Measurements from ENCODE around the gene RTP2.
A peak's percentile ranks its signal among the peaks of the same experiment; 100 is the strongest.
"Not testable (repeated sequence)": the region's sequence is repeated elsewhere in the genome, so short reads cannot be mapped to it uniquely, and the experiment has no call there.

RTP2 gene

DNA sequence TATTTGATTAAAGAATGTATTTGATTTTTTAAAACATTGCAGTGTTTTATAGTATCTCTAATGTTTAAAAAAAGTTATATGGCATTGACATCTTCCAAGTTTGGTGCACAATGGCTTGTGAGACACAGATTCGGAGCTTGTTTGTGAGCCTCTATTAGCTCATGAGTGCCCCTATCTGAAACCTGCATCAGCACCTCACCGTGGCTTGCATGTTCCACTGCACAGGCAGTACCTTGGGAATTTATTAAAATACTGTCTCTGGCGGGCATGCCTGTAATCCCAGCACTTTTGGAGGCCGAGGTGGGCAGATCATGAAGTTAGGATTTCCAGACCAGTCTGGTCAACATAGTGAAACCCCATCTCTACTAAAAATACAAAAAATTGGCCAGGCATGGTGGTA lies 6.8 kb upstream of the RTP2 start:
- DNase-seq = peak; percentile 9

GRCh38 chr3:187708696-187709095 lies 6.3 kb upstream of the RTP2 start:
- DNase-seq = no peak

- no peak for DNase-seq
Measured at GRCh38 chr3:187706971-187707370, 4.6 kb upstream of the RTP2 start.

DNA sequence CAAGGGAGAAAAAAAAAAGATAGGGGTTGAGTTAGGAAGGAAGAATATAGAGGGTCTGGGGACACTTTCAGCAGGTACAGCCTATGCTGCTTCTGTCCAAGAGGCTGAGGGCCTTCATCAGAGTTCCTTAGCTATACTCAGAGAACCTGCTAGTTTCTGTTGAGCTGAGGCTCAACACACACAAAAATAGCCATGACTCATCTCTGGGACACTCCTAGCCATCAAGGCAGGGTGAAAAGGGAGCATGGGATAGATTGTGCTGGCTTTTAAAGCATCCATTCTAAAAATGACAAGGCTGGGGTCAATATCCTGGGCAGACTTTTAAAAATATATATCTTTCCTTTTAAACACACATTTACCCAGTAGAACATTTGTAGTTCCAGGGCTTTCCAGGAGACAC lies 2.8 kb upstream of the RTP2 start:
- DNase-seq = no peak

DNA sequence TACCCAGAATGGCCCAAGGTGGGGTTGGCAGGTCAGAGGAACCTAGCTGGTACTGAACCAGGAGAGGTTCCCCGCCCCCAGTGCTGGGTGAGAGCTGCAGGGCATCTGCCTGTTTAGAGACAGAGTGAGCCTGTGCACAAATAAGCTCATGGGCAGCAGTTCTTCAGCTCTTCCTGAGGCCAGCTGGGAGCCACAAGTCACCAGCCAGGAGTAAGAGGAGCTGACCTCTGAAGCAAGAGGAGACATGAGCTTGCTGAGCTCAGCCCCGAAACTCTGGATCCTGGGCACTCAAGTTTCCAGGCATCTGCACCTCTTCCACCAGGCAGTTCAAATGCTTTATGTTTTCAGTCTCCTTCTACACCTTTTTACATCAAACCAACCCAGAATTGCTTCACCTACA lies 2.1 kb downstream of the RTP2 start:
- no peak for DNase-seq

DNA sequence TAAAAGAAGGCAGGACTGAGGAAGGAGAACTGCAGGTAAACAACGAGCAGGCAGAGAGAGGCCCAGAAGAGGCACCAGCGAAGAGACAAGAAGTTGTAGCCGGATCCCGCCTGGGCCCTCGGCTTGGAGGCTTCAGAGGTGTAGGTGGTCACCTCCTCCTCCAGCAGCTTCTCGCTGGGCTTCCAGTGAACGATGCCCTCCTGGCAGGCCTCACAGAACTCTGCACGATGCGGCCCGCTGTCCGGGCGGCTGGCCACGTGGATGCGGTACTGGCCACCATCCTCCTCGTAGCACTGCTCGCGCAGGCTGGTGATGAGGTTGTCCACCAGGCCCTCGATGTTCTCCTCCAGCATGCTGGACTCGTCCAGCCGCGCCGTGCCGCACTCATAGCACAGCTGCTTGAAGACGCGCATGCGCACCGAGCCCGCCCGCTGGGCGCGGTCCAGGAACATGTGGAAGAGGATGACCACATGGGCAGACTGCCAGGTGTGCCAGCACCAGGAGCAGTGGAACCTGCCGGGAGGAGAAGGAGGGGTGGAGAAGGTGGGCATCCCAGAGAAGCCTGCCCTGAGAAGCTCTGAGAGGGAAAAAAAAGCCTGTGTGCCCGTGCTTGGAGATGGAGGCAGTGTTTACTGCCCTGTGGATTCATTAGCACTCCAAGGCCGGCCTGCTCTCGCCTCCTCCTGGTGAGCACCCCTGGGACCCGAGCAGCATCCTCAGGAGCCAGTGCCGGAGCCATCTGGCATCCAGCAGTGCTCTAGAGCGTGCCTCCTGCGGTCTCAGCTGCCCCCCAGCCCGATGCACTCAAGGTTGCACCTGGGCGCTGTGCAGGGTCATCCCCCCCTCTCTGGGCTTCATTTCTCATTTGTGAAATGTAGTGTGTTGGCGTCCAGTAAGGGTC lies 3.6 kb downstream of the RTP2 start:
- no peak for DNase-seq

GRCh38 chr3:187696021-187696420 lies 6.3 kb downstream of the RTP2 start:
- DNase-seq = no peak

DNA sequence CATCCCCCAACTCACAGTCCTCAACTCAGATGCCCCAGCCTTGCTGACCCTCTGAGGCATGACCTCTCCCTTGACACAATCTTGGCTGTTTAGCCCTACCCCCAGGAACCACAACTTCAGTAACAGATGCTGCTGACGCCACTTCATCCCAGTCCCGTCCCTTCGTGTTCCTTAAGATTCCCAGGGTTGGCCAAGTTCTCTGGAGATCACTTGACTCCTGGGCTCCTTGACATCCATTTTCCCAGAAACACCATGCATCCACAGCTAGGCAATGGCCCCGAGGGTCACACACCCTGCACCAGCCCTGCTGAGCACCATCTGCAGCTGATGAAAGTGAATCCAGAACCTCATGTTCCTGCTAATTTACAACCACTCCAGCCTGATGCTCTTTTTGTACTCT lies 6.9 kb downstream of the RTP2 start:
- DNase-seq = no peak

DNA sequence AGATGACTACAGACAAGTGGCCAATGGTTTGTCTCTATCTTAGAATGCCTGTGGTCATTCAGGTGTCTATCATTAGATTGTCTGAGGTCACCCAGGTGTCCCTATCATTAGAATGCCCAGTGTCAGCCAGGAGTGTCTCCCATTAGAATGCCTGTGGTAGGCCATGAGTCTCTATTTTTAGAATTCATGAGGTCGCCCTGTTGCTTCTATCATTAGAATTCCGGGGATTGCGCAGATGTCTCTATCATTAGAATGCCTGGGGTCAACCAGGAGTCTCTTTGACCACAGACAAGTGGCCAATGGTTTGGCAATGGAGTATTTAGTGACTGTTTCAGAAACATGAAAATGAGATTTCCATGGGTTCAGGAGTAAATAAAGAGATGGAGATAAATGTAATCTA lies 7.6 kb downstream of the RTP2 start:
- no peak for DNase-seq

GRCh38 chr3:187693431-187693830 lies 8.9 kb downstream of the RTP2 start:
- DNase-seq = no peak

- DNase-seq = no peak
Measured at GRCh38 chr3:187689984-187690383, 12.4 kb downstream of the RTP2 start.

DNA sequence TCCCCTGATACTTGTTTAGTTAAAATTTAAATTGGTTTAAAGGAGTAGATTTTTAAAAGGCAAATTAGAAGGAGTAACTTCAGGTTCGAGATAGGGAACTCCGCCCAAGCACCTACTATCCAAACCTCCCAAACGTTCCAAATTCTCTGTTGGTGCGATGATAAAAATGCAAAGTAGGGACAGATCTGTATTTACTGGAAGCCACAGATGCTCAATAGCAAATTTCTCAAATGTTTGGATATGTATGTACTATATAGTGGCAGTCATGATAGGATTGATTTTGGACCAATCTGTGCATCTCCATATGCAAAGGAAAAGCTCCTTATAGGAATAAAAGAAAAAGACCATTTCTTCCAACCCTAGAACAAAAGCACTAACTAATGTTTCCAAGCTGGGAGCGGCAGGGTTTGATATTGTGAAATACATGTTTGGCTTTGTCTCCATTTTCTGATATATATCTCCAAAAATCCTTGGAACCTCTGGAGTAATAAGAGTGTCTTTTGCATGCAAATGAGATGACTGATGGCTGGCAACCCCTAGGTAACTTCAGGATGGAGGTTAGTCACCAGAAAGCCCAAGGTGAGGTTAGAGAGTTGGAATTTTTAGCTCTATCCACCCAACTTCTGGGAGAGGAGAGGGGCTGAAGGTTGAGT lies 15.6 kb downstream of the RTP2 start:
- no peak for DNase-seq

DNA sequence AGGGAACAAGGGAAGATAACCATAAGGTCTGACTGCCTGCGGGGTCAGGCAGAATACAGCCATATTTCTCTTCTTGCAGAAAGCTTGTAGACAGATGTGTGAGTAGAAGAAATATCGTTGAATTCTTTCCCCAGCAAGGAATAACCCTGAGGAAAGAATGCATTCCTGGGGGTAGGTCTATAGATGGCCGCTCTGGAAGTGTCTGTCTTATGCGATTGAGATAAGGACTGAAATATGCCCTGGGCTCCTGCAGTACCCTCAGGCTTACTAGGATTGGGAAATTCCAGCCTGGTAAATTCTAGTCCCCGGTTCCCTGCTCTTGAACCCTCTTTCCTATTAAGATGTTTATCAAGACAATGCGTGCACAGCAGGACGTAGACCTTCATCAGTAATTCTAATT lies 16.4 kb downstream of the RTP2 start:
- DNase-seq = no peak

GRCh38 chr3:187684880-187685279 lies 17.5 kb downstream of the RTP2 start:
- DNase-seq = no peak

GRCh38 chr3:187684444-187684843 lies 17.9 kb downstream of the RTP2 start:
- DNase-seq = no peak

- not testable (repeated sequence) for DNase-seq
Measured at GRCh38 chr3:187681756-187682155, 20.6 kb downstream of the RTP2 start.

DNA sequence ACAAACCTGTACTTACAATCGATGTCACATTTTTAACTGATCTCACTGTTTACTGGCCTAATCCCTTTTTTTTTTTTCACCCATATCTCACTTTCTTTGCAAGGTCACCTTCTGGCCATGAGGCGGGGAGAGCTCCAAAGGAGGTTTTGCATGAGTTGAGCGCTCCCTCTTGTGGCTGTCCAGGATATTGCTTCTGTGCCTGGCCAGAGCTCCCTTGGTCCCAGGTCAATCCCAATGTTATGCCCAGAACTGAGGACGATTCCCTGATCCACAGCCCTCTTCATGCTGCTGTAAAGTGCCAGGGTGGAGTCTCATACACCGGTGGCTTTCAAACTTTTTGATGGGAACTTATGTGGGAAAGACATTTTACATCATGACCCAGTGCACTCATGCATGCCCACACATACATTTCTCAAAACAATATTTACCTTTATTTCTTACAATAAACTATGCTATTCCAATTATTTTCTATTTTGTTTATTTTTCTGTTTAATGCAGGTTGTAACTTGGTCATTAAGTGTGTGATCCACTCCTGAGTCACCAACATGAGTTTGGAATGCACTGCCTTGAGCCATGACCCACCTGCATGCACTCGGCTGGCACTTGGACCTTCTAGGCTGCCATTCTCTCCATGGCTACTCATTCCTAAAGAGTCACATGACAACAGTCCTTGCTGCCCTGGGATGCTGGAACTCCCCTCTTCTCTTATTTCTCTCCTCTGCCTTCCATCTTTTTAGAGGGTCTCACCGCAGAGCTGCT lies 22.5 kb downstream of the RTP2 start:
- peak; percentile 86 for DNase-seq

DNA sequence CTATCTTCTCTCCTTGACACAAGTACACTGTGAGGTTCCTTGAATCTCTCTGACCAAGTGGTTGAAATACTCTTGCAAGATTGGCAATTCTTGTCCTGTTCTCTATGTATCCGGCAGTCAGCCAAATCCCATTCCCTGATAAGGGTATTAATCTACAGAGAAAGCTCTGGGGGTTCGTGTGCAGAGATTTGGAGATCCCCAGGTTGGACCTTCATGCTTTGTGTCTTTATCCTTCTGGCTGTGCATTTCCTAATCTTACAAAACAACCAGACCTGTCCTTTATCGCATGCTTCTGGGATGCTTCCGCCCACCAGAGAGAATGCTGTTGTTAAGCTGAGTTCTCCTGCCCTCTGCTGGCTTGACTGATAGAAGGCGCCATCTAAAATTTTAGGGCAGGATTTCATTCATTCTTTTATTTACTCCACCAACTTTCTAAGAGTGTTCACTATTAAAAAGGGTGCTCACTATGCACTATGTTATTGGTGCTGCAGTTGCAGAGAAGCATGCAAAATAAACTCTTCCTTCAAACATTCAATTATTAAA lies 23.6 kb downstream of the RTP2 start:
- peak; percentile 24 for DNase-seq

DNA sequence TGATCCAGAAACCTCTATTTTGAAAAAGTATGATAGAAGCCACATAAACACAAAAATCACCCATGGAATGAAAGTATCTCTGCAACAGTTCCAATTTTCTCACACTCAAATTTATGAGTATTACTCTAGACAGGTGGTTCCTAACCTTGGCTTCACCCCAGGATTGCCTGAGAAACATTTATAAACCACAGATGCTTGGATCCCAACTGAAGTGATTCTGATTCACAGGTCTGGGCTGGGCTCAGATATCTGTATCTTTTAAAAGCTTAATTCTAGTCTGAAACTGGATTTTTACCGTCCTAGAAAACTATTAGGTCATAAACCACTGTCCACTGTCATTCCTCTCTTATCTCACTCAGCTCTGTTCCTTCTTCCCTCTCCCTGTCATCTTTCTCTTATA lies 24.8 kb downstream of the RTP2 start:
- DNase-seq = no peak

GRCh38 chr3:187673012-187673411 lies 29.3 kb downstream of the RTP2 start:
- DNase-seq = no peak

GRCh38 chr3:187669675-187670504 lies 32.5 kb downstream of the RTP2 start, which contains the start of gene SST:
Gene SST, minus strand, starts transcription at chr3:187670394. Its CDS starts 103 bp downstream, at chr3:187670291.
- DNase-seq = no peak

DNA sequence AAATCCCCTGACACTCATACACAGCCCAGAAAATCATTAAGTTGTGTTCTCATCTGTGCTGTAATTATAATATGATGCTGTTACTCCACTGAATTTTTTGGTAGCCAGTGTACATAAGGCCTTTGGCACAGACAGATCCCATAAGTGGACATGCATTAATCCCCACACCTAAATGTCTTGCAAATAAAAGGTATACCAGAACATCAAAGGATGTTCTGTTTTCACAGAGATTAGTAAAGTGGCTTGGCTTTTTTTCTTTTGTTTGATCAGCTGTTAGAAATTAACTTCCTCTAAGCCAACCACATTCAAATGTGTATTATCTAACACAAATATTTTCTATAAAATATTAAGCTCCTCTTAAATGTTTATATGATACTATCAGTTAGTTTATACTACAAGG lies 34.8 kb downstream of the RTP2 start:
- no peak for DNase-seq
